GM18951 (cell line): ENCODE measurements around the gene CENPL.

Experiments
- POLR2A ChIP-seq: IDR thresholded peaks from 4 replicates; pipeline ENCODE4 v1.6.1; 2011; ENCODE audit warnings: mild to moderate bottlenecking; ENCODE audit not compliant: insufficient read length, insufficient read depth; ENCODE audit errors: extremely low read depth
- in situ Hi-C: fragments of 300-500 bp; cut with MboI; formaldehyde crosslinking; loops from one replicate; pipeline ENCODE4 v1.12.0; 2022; ENCODE audit warnings: low sequenced_read_pairs, mixed read lengths, inconsistent platforms; ENCODE audit not compliant: unreplicated experiment

Gene CENPL, protein sequence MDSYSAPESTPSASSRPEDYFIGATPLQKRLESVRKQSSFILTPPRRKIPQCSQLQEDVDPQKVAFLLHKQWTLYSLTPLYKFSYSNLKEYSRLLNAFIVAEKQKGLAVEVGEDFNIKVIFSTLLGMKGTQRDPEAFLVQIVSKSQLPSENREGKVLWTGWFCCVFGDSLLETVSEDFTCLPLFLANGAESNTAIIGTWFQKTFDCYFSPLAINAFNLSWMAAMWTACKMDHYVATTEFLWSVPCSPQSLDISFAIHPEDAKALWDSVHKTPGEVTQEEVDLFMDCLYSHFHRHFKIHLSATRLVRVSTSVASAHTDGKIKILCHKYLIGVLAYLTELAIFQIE

DNA sequence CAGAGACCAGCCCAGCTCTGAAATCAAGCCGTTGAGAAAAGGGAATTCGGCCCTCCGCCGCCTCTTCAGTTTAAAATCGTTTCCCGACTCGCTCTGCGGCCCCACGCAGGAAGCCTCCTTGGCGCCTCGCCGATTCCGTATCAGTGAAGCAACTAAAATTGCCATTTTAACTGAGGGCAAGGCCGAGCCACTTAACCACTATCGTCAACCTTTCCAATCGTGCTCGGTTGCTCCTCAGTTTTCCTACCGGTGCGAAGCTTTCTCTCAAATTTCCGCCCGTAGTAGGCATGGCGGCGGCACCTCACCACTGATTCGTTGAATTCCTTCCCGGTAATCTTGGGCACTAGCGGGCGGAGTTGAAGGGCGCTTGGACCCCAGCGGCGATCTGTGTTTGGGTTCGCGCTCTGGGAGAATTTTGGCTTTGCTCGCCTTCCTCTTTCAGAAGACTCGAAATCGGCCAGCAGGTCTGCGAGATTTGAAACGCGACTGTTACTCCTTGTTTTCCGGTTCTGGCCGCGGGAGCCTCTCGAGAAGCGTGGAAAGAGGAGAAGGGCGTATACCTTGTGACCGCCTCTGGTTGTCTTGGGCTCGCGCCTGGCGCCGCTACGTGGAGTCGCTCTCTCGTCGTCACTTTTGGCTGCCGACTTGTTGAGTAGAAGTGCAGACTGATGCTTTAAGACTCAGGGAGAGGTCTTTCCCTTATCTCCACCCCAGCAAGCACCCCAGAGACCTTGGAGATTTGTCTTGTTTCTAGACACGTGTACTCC is at the start of gene CENPL, which contains the start of gene DARS2:
CENPL (minus strand) TSS at position 569 of the 767 bp plus-strand sequence. CDS start 13,584 bp downstream, outside the sequence.
DARS2 (plus strand) TSS at position 359 of the 767 bp plus-strand sequence. CDS start 557 bp downstream, outside the sequence.
- in situ Hi-C loops: loop anchor here (25.0 kb wide), 1 partner anchor 387 kb away; no protein-coding TSS in a partner anchor
- TF ChIP-seq POLR2A: peak; percentile 64

DNA sequence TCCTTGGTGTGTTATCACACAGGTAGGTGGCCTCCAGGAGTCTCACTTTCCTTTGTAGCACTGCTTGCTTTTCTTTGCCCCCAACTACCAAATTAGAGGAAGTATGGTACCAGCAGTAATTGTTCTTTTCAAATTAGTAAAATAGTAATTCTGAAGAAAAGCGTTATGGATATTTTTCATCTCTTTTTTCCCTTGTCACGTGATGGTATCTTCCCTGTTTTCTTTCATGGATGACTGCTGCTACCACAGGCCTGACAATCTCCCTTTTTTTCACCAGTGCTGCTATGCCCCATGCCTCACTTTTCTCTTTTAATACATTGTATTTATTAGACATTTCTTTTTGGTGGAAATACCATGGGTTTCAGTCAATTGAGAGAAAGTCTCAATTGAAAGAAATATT is 46.8 kb upstream of the CENPL start:
- no peak for TF ChIP-seq POLR2A
- in situ Hi-C loops: no loop called here

DNA sequence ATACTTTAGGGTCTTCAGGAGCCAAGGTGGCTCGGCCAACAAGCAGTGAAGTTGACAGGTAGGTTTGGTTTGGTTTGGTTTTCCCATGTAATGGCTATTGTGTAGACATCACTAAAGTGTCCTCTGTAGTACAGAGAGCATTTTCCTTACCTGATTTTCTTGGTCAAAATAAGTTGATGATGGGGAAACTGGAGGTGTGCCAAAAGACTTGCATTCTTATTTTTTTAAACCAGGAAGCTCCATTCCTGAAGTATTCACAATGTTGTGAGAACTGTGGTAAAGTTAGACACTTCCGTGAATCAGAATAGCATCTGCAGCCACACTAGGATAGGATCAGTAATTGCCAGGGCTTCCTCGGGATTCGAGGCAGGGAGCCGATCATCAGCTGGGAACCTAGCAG is 46.4 kb upstream of the CENPL start:
- TF ChIP-seq POLR2A: no peak
- in situ Hi-C loops: no loop called here

DNA sequence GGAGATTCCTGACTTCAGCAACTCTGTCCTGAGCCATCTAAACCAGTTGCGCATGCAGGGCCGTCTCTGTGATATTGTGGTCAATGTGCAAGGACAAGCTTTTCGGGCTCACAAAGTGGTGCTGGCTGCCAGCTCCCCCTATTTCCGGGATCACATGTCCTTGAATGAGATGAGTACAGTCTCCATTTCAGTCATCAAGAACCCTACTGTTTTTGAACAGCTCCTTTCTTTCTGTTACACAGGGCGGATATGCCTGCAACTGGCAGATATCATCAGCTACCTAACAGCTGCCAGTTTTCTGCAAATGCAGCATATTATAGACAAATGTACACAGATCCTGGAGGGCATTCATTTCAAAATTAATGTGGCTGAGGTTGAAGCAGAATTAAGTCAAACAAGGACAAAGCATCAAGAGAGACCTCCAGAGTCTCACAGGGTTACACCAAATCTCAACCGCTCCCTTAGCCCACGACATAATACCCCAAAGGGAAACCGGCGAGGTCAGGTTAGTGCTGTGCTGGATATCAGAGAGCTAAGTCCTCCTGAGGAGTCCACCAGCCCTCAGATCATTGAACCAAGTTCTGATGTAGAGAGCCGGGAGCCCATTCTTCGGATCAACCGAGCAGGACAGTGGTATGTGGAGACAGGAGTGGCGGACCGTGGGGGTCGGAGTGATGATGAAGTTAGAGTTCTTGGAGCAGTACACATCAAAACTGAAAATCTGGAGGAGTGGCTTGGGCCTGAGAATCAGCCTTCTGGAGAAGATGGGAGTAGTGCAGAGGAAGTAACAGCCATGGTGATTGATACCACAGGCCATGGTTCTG is 45.8 kb upstream of the CENPL start:
- TF ChIP-seq POLR2A: peak; percentile 40
- in situ Hi-C loops: no loop called here

DNA sequence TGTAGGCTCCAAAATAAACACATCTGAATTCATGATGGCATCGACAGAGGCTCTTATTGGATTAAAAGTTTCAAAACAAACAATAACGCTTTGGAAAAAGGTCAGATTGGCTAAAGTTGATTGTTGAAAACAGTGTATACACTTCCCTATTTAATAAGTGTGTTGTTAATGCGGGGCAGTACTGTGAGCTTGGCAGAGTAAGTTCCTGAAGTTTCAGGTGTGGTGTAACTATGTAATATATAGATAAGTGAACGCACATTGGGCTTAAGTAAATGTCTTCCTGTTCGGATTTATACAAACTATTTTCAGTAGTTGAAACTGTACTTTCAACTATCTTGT is 44.3 kb upstream of the CENPL start:
- TF ChIP-seq POLR2A: no peak
- in situ Hi-C loops: no loop called here

DNA sequence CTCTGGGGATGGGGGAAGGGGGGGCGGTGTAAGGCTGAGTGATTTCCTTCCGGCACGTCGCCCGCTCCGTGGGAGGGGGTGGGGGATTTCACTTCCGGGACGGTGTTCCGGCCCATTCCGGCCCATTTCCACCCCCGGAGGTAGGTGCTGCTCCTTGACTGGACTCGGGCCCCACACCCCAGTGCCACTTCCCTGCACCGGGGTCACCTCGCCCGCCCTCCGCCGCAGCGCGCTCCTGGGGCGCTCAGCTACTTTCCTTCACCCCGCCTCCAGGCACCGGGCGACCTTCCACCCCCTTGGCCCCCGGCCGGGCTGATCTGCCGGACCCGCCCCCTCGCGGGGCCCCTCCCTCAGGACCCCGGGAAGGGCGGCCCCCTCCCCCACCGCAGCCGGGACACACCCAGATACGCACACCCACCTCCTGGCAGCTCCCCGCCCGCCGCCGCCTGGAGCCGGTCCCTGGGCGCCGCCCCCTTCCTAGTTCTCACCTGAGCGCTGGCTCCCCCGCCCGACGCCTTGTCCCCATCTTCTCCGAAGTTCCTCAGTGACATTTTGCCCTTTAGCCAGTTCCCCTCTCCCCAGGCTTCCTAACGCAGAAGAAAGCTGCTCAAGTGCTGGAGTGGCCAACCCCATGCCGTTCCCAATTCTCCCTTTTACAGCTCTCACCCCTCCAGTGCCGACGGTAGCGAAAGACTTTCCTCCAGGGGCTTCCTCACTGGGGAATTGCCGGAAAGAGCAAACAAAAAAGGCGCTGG is 43.8 kb upstream of the CENPL start, which contains the start of gene ZBTB37:
ZBTB37 (plus strand) TSS at position 115 of the 755 bp plus-strand sequence. CDS start 1,846 bp downstream, outside the sequence.
- TF ChIP-seq POLR2A: peak; percentile 40
- in situ Hi-C loops: no loop called here

DNA sequence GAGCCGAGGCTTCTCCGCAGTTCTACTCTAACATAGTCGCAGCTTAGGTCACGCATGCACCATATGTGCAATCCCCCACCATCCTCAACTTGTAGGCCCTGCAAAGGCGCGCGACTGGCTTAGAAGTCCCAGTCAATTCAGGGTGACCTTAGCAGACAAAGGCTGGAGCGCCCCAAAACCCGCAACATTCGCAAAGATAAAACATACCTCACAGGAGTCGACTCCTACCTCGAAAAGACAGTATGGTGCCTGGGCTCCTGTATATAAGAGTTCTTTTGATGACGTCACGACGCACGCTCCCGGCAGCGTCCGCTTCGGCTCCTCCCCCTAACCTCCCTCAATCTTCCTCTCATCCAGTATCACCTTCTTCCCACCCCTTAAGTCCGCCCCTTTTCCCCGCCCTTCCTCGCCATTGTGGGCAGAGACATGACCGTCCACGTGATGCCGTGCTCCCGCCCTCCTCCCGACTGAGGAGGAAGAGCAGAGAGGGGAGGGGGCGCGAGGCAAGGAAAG is 43.1 kb upstream of the CENPL start, which contains the start of gene GAS5:
GAS5 (minus strand) TSS at position 237 of the 513 bp plus-strand sequence.
- in situ Hi-C loops: no loop called here
- TF ChIP-seq POLR2A: peak; percentile 100

DNA sequence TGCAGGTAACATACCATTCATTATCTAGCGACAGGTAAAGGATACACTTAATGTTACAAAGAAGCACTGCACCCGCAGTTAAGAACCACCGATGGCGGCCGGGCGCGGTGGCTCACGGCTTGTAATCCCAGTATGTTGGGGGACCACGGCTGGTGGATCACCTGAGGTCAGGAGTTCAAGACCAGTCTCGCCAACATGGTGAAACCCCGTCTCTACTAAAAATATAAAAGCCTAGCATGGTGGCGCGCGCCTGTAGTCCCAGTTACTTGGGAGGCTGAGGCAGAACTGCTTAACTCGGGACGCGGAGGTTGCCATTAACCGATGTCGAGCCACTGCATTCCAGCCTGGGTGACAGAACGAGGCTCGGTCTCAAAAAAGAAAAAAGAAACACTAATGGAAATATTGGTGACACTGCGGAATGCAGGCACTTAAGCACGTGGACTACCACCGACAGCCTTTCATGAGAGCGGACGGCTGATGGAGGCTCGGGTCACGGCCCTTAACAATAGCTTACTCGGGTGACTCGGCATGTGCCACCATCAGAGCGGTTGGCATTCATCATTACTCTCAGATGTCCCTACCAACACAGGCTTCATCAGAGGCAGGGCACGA is 42.6 kb upstream of the CENPL start:
- in situ Hi-C loops: no loop called here
- no peak for TF ChIP-seq POLR2A

DNA sequence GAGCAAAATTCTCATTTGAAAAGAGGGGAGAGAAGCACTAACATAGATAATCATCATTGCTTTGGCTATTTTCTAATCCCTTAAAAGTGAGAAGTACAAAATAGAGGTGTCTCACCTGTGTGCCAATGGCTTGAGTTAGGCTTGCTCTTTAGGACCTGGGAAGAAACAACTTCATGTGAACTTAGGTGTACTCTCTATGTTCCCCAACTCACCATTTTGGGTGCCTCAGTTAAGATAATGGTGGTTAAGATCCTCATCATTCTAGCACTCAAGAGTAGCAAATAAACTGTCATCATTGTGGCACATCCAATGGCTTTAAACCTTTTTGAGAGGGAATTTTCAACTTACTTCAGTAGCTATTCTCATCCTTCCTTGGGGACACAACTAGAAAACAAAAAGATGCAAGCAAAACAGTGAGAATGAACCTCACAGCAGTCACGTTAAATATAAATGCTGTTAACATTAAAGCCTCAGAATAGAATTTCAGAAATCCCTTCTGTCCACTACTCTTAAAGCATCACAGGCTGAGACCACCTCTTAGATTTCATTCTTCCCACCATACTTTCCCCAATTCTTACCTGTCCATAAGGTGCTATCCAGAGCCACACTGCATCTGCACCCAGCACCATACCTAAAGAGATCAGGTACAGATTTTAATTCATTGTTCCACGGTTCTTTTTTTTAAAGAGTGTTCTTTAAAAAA is 41.9 kb upstream of the CENPL start:
- peak; percentile 36 for TF ChIP-seq POLR2A
- in situ Hi-C loops: no loop called here

DNA sequence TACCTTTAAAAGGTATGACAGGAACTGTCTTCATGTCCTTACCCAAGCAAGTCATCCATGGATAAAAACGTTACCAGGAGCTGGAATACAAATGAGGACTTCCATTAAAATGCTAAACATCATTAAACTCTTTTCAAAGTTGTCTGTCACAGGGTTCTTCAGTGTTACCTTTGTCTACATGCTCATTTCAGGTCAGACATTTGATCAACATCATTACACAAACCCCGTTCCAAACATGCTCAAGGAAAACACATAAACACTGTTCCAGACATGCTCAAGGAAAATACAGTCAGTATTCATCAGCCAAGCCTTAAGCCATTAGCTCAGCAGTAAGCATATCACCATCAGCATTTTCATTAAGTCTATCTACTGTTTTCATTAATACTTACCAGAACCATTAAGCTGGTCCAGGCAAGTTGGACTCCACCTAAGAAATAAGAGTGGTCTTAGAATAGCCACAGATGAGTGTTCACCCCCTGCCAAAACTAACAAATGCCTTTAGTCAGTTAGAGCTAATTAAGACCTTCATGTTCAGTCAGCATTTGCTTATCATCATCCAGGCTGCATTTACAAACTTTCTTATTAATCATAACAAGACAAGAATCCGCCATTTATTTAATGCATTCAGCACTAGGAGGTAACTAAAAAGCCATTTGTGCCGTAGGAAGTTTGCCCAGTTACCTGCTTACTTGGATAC is 40.9 kb upstream of the CENPL start:
- TF ChIP-seq POLR2A: no peak
- in situ Hi-C loops: no loop called here
